ENCODE results near the gene ASB14.
"Not testable (repeated sequence)": the region's sequence is repeated elsewhere in the genome, so short reads cannot be mapped to it uniquely, and the experiment has no call there.

ASB14 gene

DNA sequence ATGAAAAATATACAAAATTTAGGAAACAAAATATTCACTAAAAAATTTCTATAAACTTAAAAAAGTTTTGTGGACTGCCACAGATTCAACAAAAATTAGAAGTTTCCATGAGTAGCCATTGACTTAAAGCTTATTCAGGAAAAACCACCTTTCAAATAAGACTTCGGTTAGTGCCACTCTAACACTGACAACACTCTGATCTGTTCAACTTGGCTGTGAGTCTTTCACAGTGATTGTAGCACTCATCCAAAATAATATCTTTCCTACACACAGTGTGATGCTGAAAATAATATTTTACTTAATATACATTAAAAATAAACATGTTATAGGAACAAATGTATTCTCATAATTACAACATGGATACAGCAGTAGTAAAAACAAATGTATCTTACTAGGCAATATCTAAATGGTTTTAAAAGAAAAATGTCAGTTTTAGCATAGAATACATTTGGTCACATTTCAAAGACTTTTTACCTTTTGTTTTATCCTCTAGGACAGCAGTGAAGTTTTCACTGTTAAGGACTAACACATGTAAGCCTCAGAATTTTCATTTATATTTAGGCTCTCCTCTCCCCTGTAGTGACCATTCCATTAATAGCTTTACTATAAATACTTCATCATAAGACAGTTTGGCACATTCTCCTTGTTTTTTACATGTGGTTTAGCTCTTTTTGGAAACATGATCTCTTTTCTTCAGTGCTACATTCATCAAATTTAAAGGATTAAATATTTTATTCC, at the start of gene ASB14:
Gene ASB14 (minus strand): TSS at position 527 of the 738 bp plus-strand sequence. CDS start 652 bp downstream, outside the sequence.
- no peak for DNase-seq (ENCODE audit: low spot score)
- no peak within 1 kb of the TSS for H3K4me3 ChIP-seq
- TF ChIP-seq CTCF (IDR thresholded peaks at IDR 0.05) = no peak
- H3K27ac ChIP-seq = no peak within 1 kb of the TSS

DNA sequence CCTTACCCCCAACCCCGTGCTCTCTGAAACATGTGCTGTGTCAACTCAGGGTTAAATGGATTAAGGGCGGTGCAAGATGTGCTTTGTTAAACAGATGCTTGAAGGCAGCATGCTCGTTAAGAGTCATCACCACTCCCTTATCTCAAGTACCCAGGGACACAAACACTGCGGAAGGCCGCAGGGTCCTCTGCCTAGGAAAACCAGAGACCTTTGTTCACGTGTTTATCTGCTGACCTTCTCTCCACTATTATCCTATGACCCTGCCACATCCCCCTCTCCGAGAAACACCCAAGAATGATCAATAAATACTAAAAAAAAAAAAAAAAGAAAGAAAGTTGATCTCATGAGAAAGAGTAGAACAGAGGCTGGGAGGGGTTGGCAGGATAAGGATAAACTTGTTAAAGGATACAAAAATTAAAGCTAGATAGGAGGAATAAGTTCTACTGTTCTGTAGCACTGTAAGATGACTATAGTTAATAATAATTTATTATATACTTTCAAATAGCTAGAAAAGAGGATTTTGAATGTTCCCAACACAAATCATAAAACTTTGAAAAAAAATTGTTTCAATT, 46.7 kb upstream of the ASB14 start:
- not testable (repeated sequence) for H3K27ac ChIP-seq; DNase-seq (ENCODE audit: low spot score); H3K4me3 ChIP-seq

DNA sequence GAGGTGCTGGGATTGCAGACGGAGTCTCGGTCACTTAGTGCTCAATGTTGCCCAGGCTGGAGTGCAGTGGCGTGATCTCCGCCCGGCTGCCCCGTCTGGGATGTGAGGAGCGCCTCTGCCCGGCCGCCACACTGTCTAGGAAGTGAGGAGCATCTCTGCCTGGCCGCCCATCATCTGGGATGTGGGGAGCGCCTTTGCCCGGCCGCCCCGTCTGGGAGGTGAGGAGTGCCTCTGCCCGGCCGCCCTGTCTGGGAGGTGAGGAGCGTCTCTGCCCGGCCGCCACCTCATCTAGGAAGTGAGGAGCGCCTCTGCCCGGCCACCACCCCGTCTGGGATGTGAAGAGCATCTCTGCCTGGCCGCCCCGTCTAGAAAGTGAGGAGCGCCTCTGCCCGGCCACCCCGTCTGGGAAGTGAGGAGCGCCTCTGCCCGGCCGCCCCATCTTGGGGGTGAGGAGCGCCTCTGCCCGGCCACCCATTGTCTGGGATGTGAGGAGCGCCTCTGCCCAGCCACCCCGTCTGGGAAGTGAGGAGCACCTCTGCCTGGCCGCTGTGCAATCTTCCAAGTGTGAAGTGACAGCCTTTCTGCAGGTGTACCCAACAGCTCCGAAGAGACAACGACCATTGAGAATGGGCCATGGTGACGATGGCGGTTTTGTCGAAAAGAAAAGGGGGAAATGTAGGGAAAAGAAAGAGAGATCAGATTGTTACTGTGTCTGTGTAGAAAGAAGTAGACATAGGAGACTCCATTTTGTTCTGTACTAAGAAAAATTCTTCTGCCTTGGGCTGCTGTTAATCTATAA, 46.0 kb upstream of the ASB14 start:
- DNase-seq (ENCODE audit: low spot score); H3K27ac ChIP-seq; H3K4me3 ChIP-seq: not testable (repeated sequence)

DNA sequence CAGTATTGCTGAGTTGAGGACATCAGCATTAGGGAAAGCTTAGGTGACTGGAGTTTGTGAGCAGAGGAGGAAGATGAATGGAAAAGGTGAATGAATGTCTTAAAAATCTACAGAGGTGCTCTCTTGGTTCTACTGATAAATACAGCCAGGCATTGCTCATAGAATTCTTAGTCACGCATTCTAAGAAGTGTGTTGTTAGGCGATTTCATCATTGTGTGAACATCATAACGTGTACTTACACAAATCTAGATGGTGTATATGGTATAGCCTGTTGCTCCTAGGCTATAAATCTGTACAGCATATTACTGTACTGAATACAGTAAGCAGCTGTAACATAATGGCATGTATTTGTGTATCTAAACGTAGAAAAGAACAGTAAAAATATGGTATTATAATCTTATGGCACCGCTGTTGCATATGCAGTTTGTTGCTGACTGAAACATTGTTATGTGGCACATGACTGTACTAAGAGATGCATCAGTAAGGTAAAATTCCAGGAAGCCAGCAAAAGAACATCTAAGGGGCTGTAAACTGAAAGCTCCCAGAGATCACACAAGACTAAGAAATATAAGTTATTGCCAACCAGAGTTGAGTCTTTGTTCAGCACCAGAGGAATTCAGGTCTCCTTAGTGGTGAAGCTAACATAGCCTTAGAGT, 42.9 kb upstream of the ASB14 start:
- no peak for DNase-seq (ENCODE audit: low spot score)
- no peak overlapping the region for H3K27ac ChIP-seq
- no peak for TF ChIP-seq CTCF (IDR thresholded peaks at IDR 0.05)
- H3K4me3 ChIP-seq = no peak overlapping the region

GRCh38 chr3:57331078-57331610, 38.7 kb upstream of the ASB14 start:
- TF ChIP-seq CTCF (IDR thresholded peaks at IDR 0.05) = no peak
- no peak for DNase-seq (ENCODE audit: low spot score)
- no peak overlapping the region for H3K27ac ChIP-seq
- H3K4me3 ChIP-seq = no peak overlapping the region

DNA sequence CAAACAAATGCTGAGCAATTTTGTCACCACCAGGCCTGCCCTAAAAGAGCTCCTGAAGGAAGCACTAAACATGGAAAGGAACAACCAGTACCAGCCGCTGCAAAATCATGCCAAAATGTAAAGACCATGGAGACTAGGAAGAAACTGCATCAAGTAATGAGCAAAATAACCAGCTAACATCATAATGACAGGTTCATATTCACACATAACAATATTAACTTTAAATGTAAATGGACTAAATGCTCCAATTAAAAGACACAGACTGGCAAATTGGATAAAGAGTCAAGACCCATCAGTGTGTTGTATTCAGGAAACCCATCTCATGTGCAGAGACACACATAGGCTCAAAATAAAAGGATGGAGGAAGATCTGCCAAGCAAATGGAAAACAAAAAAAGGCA, 34.0 kb upstream of the ASB14 start:
- not testable (repeated sequence) for DNase-seq (ENCODE audit: low spot score); H3K4me3 ChIP-seq; H3K27ac ChIP-seq

DNA sequence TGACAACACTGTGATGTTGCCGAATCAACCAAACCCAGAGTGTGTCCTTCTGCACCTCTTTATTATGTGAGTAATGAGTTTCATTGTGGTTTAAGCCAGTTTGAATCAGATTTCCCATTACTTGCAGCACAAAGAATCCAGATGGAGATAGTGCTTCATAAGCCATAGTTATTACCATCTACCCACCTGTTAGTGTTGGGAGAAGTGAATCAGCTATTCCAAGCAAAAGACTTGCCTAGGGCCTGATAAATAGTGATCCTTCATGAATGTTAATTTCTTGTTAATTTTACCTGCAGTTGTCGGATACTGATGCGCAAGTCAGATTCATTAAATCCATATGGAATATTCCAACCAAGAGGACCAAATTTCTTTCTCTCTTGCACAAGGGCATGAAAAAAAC, 21.7 kb upstream of the ASB14 start:
- no peak overlapping the region for H3K27ac ChIP-seq
- no peak overlapping the region for H3K4me3 ChIP-seq
- TF ChIP-seq CTCF (IDR thresholded peaks at IDR 0.05) = no peak
- no peak for DNase-seq (ENCODE audit: low spot score)

DNA sequence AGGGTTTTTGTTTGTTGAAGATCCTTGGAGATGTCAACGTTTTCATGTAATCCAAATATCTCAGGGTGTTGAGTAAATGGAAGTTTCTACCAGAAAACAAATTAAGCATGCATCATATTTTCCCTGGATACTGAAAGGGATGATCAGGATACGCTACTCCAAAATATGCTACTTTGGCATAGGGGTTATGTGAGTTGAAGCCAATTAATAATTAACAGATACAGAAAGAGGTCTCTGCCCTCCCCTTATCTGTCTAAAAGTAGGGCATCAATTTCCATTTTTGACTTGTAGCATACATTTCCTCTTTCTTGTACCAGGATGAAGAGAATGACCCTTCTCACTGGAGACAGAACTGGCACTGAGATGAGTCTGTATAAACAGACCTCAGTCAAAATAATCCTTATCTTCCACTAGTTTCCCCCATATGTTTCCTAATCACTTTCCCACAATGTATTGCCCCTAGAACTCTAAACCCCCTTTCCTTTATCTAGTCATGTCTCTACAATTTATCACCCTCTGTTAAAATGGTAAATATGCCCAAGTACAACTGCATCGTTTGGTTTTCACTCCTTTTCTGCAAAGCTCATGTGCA, 17.4 kb upstream of the ASB14 start:
- TF ChIP-seq CTCF (IDR thresholded peaks at IDR 0.05) = no peak
- no peak overlapping the region for H3K27ac ChIP-seq
- no peak for DNase-seq (ENCODE audit: low spot score)

DNA sequence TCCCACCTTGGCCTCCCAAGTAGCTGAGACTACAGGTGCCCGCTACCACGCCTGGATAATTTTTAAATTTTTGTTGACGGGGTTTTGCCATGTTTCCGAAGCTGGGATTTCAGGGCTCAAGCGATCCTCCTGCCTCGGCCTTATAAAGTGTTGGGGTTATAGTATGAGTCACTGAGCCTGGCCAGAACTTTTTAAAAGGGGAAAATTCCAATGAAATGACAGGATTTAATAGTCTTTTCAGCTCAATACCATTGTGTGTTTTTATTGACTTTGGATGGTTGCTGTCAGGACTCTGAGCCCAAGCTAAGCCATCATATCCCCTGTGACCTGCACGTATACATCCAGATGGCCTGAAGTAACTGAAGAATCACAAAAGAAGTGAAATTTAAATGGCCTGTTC, 11.0 kb upstream of the ASB14 start:
- not testable (repeated sequence) for DNase-seq (ENCODE audit: low spot score); H3K27ac ChIP-seq; H3K4me3 ChIP-seq

More for the DNA sequence above, 17.4 kb upstream of the ASB14 start:
- H3K4me3 ChIP-seq = no peak overlapping the region

Measured in coronary artery (tissue), 2 donors.